Activated CD4-positive, alpha-beta T cell treated with anti-CD3 and anti-CD28 coated beads, Interleukin-2, amount 10 ng/mL, durations not matched to agents 7 days and 5 days (primary cell): ENCODE data around the gene USP11. TPM values are rescaled to one million over a fixed set of nuclear protein-coding genes. Genes with fewer than 3 reads are reported as not detected.

Experiments used
- CTCF ChIA-PET: fragments of 350-600 bp; sonication (Branson Sonifier 250); formaldehyde crosslinking; loops from one replicate; lab custom pipeline; 2021; ENCODE audit warnings: antibody characterized with exemption; lab: Charles Lee
- POLR2A ChIA-PET: fragments of 350-600 bp; sonication (Branson Sonifier 250); formaldehyde crosslinking; loops from one replicate; lab custom pipeline; 2021; ENCODE audit warnings: antibody characterized with exemption; lab: Charles Lee
- DNase-seq: peaks from one replicate; pipeline ENCODE4 v3.0.0-alpha.2; 2020
- H3K27ac Mint-ChIP-seq: one replicate; pipeline ENCODE4 v1.8.0; 2021; ENCODE audit warnings: mild to moderate bottlenecking, moderate library complexity, mixed read lengths
- H3K27me3 Mint-ChIP-seq: one replicate; pipeline ENCODE4 v1.8.0; 2021; ENCODE audit warnings: mixed read lengths
- H3K36me3 Mint-ChIP-seq: one replicate; pipeline ENCODE4 v1.8.0; 2021; ENCODE audit warnings: low read depth, mixed read lengths
- H3K4me1 Mint-ChIP-seq: one replicate; pipeline ENCODE4 v1.8.0; 2021; ENCODE audit warnings: mixed read lengths
- H3K4me3 Mint-ChIP-seq: one replicate; pipeline ENCODE4 v1.8.0; 2021; ENCODE audit warnings: mild to moderate bottlenecking, moderate library complexity, mixed read lengths
- H3K9me3 Mint-ChIP-seq: one replicate; pipeline ENCODE4 v1.8.0; 2021; ENCODE audit warnings: mixed read lengths
- total RNA-seq, 2 experiments: library from RNA; stranded (reverse); gene quantifications; one replicate each; pipeline ENCODE4 v1.2.3, GENCODE V29; 2021

USP11 gene
- 10 to 100 TPM; 26.0 to 28.2 TPM for total RNA-seq

GRCh38 chrX:47232803-47233332 lies at the start of gene USP11:
Gene USP11, plus strand, starts transcription at chrX:47233009. Its CDS starts 35 bp downstream, at chrX:47233044.
- POLR2A ChIA-PET: interaction anchor here (0.6 to 1.1 kb wide), 2 partner anchors 12 to 14 kb away, joined by 3 to 4 read pairs; no protein-coding TSS in a partner anchor

GRCh38 chrX:47184486-47184885 lies 48.3 kb upstream of the USP11 start:
- Mint-ChIP-seq H3K4me1 (peaks cover 2% of the 10 kb centered on the region), H3K27ac (no peak overlapping the region), H3K27me3 (no peaks in the 10 kb centered on the region), H3K9me3 (no peaks in the 10 kb centered on the region), H3K36me3 (peaks cover 26% of the 10 kb centered on the region), H3K4me3 (no peak overlapping the region)
- no peak for DNase-seq
- ChIA-PET POLR2A (no interaction called here), CTCF (no interaction called here)

More at GRCh38 chrX:47232803-47233332, at the start of gene USP11:
- H3K4me1 Mint-ChIP-seq: peaks cover 23% of the 10 kb centered on the region
- no peaks in the 10 kb centered on the region for H3K27me3 Mint-ChIP-seq
- H3K4me3 Mint-ChIP-seq: peak within 1 kb of the TSS; percentile 83
- H3K27ac Mint-ChIP-seq: peak within 1 kb of the TSS; percentile 100
- peaks cover 20% of the 10 kb centered on the region for H3K36me3 Mint-ChIP-seq
- H3K9me3 Mint-ChIP-seq: no peaks in the 10 kb centered on the region
- CTCF ChIA-PET: no interaction called here
- peak; percentile 50 for DNase-seq

GRCh38 chrX:47185241-47185640 lies 47.6 kb upstream of the USP11 start:
- no peak for DNase-seq
- H3K27me3 Mint-ChIP-seq: no peaks in the 10 kb centered on the region
- peaks cover 25% of the 10 kb centered on the region for H3K36me3 Mint-ChIP-seq
- ChIA-PET POLR2A (no interaction called here), CTCF (interaction anchor here (1.0 to 1.6 kb wide), 2 partner anchors 10 to 328 kb away, joined by 3 read pairs; no protein-coding TSS in a partner anchor)
- no peak overlapping the region for H3K4me3 Mint-ChIP-seq
- H3K4me1 Mint-ChIP-seq: peaks cover 3% of the 10 kb centered on the region
- H3K27ac Mint-ChIP-seq: no peak overlapping the region
- H3K9me3 Mint-ChIP-seq: no peaks in the 10 kb centered on the region

GRCh38 chrX:47186096-47186740 lies 46.6 kb upstream of the USP11 start:
- Mint-ChIP-seq H3K4me1 (peaks cover 7% of the 10 kb centered on the region), H3K27ac (peak overlapping the region; percentile 41), H3K36me3 (peaks cover 21% of the 10 kb centered on the region), H3K4me3 (no peak overlapping the region), H3K9me3 (no peaks in the 10 kb centered on the region), H3K27me3 (no peaks in the 10 kb centered on the region)
- POLR2A ChIA-PET: no interaction called here
- CTCF ChIA-PET: interaction anchor here (1.6 kb wide), 1 partner anchor 11 kb away, joined by 3 read pairs; no protein-coding TSS in a partner anchor
- no peak for DNase-seq

GRCh38 chrX:47187106-47187677 lies 45.6 kb upstream of the USP11 start:
- Mint-ChIP-seq H3K27me3 (no peaks in the 10 kb centered on the region), H3K4me1 (peaks cover 8% of the 10 kb centered on the region), H3K9me3 (no peaks in the 10 kb centered on the region), H3K4me3 (no peak overlapping the region), H3K27ac (peak overlapping the region; percentile 7), H3K36me3 (peaks cover 19% of the 10 kb centered on the region)
- ChIA-PET CTCF (no interaction called here), POLR2A (no interaction called here)
- no peak for DNase-seq

- POLR2A ChIA-PET: no interaction called here
Observed at GRCh38 chrX:47189906-47190305, 42.9 kb upstream of the USP11 start.

GRCh38 chrX:47190445-47191269 lies 42.2 kb upstream of the USP11 start:
- no peaks in the 10 kb centered on the region for H3K27me3 Mint-ChIP-seq
- H3K36me3 Mint-ChIP-seq: peaks cover 15% of the 10 kb centered on the region
- CTCF ChIA-PET: interaction anchor here (0.9 to 2.0 kb wide), 6 partner anchors 14 to 333 kb away, joined by 3 to 9 read pairs (median 6); partner anchors contain the start of genes NDUFB11 and RBM10
- peak overlapping the region; percentile 95 for H3K27ac Mint-ChIP-seq
- peaks cover 32% of the 10 kb centered on the region for H3K4me1 Mint-ChIP-seq
- H3K9me3 Mint-ChIP-seq: no peaks in the 10 kb centered on the region
- peak overlapping the region; percentile 87 for H3K4me3 Mint-ChIP-seq
- POLR2A ChIA-PET: interaction anchor here (1.0 kb wide), 1 partner anchor 46 kb away, joined by 6 read pairs; the partner anchor contains the start of genes NDUFB11 and RBM10
- DNase-seq: peak; percentile 85

More at GRCh38 chrX:47189906-47190305, 42.9 kb upstream of the USP11 start:
- Mint-ChIP-seq H3K36me3 (peaks cover 12% of the 10 kb centered on the region), H3K9me3 (no peaks in the 10 kb centered on the region), H3K4me1 (peaks cover 27% of the 10 kb centered on the region), H3K27me3 (no peaks in the 10 kb centered on the region), H3K27ac (no peak overlapping the region), H3K4me3 (no peak overlapping the region)
- DNase-seq: no peak
- CTCF ChIA-PET: interaction anchor here (0.9 to 2.0 kb wide), 4 partner anchors 13 to 195 kb away, joined by 3 to 9 read pairs (median 6); partner anchors contain the start of genes NDUFB11 and RBM10

- CTCF ChIA-PET: interaction anchor here (1.2 to 2.0 kb wide), 4 partner anchors 26 to 332 kb away, joined by 4 to 9 read pairs (median 6); partner anchors contain the start of genes NDUFB11 and RBM10
- no peaks in the 10 kb centered on the region for H3K27me3 Mint-ChIP-seq
- POLR2A ChIA-PET: no interaction called here
- peak; percentile 59 for DNase-seq
- H3K36me3 Mint-ChIP-seq: peaks cover 19% of the 10 kb centered on the region
- peak overlapping the region; percentile 95 for H3K27ac Mint-ChIP-seq
- H3K9me3 Mint-ChIP-seq: no peaks in the 10 kb centered on the region
- H3K4me1 Mint-ChIP-seq: peaks cover 39% of the 10 kb centered on the region
- peak overlapping the region; percentile 87 for H3K4me3 Mint-ChIP-seq
Observed at GRCh38 chrX:47191331-47191730, 41.5 kb upstream of the USP11 start.

GRCh38 chrX:47191806-47192401 lies 40.9 kb upstream of the USP11 start:
- Mint-ChIP-seq H3K36me3 (peaks cover 20% of the 10 kb centered on the region), H3K9me3 (no peaks in the 10 kb centered on the region), H3K4me3 (peak overlapping the region; percentile 87), H3K27me3 (no peaks in the 10 kb centered on the region), H3K27ac (peak overlapping the region; percentile 95), H3K4me1 (peaks cover 44% of the 10 kb centered on the region)
- DNase-seq: no peak
- CTCF ChIA-PET: interaction anchor here (1.5 kb wide), 1 partner anchor 26 kb away, joined by 4 read pairs; no protein-coding TSS in a partner anchor
- POLR2A ChIA-PET: no interaction called here

GRCh38 chrX:47193475-47194193 lies 39.2 kb upstream of the USP11 start, which contains the start of gene UBA1:
Gene UBA1, plus strand, starts transcription at chrX:47193829. Its CDS starts 4,974 bp downstream, at chrX:47198803.
- ChIA-PET POLR2A (interaction anchor here (0.6 kb wide), 1 partner anchor 64 kb away, joined by 3 read pairs; no protein-coding TSS in a partner anchor), CTCF (interaction anchor here (0.9 to 1.4 kb wide), 2 partner anchors 11 to 21 kb away, joined by 3 to 4 read pairs; no protein-coding TSS in a partner anchor)
- Mint-ChIP-seq H3K4me3 (peak within 1 kb of the TSS; percentile 96), H3K27ac (peak within 1 kb of the TSS; percentile 98), H3K36me3 (peaks cover 21% of the 10 kb centered on the region), H3K9me3 (no peaks in the 10 kb centered on the region), H3K27me3 (no peaks in the 10 kb centered on the region), H3K4me1 (peaks cover 56% of the 10 kb centered on the region)
- peak; percentile 94 for DNase-seq

GRCh38 chrX:47194194-47194787 lies 38.5 kb upstream of the USP11 start:
- DNase-seq: no peak
- ChIA-PET POLR2A (interaction anchor here (0.6 kb wide), 1 partner anchor 65 kb away, joined by 3 read pairs; no protein-coding TSS in a partner anchor), CTCF (interaction anchor here (0.9 to 1.4 kb wide), 2 partner anchors 10 to 22 kb away, joined by 3 to 4 read pairs; no protein-coding TSS in a partner anchor)
- H3K9me3 Mint-ChIP-seq: no peaks in the 10 kb centered on the region
- H3K4me1 Mint-ChIP-seq: peaks cover 57% of the 10 kb centered on the region
- H3K27me3 Mint-ChIP-seq: no peaks in the 10 kb centered on the region
- H3K4me3 Mint-ChIP-seq: peak overlapping the region; percentile 96
- H3K27ac Mint-ChIP-seq: peak overlapping the region; percentile 98
- peaks cover 27% of the 10 kb centered on the region for H3K36me3 Mint-ChIP-seq
